Measurements from ENCODE around the gene MYBPC2. TPM values are rescaled to one million over a fixed set of nuclear protein-coding genes. Genes with fewer than 3 reads are reported as not detected.

Gene MYBPC2
- total and polyA plus RNA-seq, 12 donors, result 0.03 to 1.6 TPM; not detected in 10

- intact Hi-C loops (cut with DNase I), result no loop called here
- TF ChIP-seq CTCF (IDR thresholded peaks at IDR 0.05), result peak in 2 of 6 experiments; percentile 10 to 21
- TF ChIP-seq POLR2A (IDR thresholded peaks at IDR 0.05), result peak; percentile 72 to 76
- no peaks in the 10 kb centered on the region for H3K9me3 ChIP-seq (replicated peaks in 1 of 3)
- H3K4me1 ChIP-seq (replicated peaks in 1 of 2), result peaks cover 9 to 12% of the 10 kb centered on the region in 2 donors
- DNase-seq, result peak; percentile 91 to 97 (median 94)
- peak within 1 kb of the TSS; percentile 47 to 96 (median 70) for H3K4me3 ChIP-seq
- WGBS, 4 donors, result 2 to 7% (median 3%) methylated on average over 10 to 58 of the region's 58 CpGs
- H3K36me3 ChIP-seq (replicated peaks in 1 of 2), result peaks cover 0 to 34% of the 10 kb centered on the region in 2 donors
- no peaks in the 10 kb centered on the region for H3K27me3 ChIP-seq
- peak within 1 kb of the TSS in 4 of 5 donors; percentile 36 to 87 (median 66) for H3K27ac ChIP-seq
Observed at GRCh38 chr19:50476224-50476906, 43.7 kb downstream of the MYBPC2 start, which contains the start of the genes EMC10 and GARIN5A. EMC10 (plus strand) TSS chr19:50476507; CDS start chr19:50476545, 38 bp downstream. GARIN5A (minus strand) TSS chr19:50476848; CDS start chr19:50476388, 460 bp downstream.

- H3K36me3 ChIP-seq (replicated peaks in 1 of 2), result peaks cover 0 to 39% of the 10 kb centered on the region in 2 donors
- H3K27ac ChIP-seq, result peak overlapping the region in 3 of 5 donors; percentile 36 to 87 (median 81)
- peak overlapping the region in 3 of 4 donors; percentile 47 to 71 (median 68) for H3K4me3 ChIP-seq
- H3K27me3 ChIP-seq, result no peaks in the 10 kb centered on the region
- peaks cover 9 to 12% of the 10 kb centered on the region in 2 donors for H3K4me1 ChIP-seq (replicated peaks in 1 of 2)
- DNase-seq, result no peak
- intact Hi-C loops (cut with DNase I), result no loop called here
- TF ChIP-seq CTCF (IDR thresholded peaks at IDR 0.05), result no peak
- no peak for TF ChIP-seq POLR2A (IDR thresholded peaks at IDR 0.05)
- 20 to 39% (median 25%) methylated on average over 10 to 20 of the region's 20 CpGs for WGBS, 4 donors
- H3K9me3 ChIP-seq (replicated peaks in 1 of 3), result no peaks in the 10 kb centered on the region
Observed at GRCh38 chr19:50476907-50477238, 44.2 kb downstream of the MYBPC2 start.

- Histone ChIP-seq H3K27me3 (no peaks in the 10 kb centered on the region), H3K4me1 (replicated peaks in 1 of 2) (peaks cover 9 to 12% of the 10 kb centered on the region in 2 donors), H3K27ac (no peak overlapping the region), H3K9me3 (replicated peaks in 1 of 3) (no peaks in the 10 kb centered on the region), H3K4me3 (no peak overlapping the region), H3K36me3 (replicated peaks in 1 of 2) (peaks cover 0 to 42% of the 10 kb centered on the region in 2 donors)
- intact Hi-C loops (cut with DNase I), result no loop called here
- 96 to 97% (median 96%) methylated on average over 11 to 17 of the region's 17 CpGs for WGBS, 4 donors
- no peak for TF ChIP-seq CTCF (IDR thresholded peaks at IDR 0.05)
- TF ChIP-seq POLR2A (IDR thresholded peaks at IDR 0.05), result no peak
- no peak for DNase-seq
Observed at GRCh38 chr19:50477751-50478515, 45.2 kb downstream of the MYBPC2 start.
